GM12875 (cell line): ENCODE data around the gene POLR3H.
"Not testable (repeated sequence)": the region's sequence is repeated elsewhere in the genome, so short reads cannot be mapped to it uniquely, and the experiment has no call there.

Experiments
- H3K4me3 ChIP-seq: one replicate; pipeline ENCODE4 v1.5.1; 2011; ENCODE audit warnings: low read depth, low read length, control low read depth
- TF ChIP-seq, protein P1 (sequence below): IDR thresholded peaks from 2 replicates; pipeline ENCODE4 v1.5.1; 2011; ENCODE audit warnings: low read depth, mild to moderate bottlenecking, control low read depth, inconsistent platforms, low read length, moderate library complexity, borderline replicate concordance; ENCODE audit not compliant: insufficient read depth

Gene POLR3H, protein sequence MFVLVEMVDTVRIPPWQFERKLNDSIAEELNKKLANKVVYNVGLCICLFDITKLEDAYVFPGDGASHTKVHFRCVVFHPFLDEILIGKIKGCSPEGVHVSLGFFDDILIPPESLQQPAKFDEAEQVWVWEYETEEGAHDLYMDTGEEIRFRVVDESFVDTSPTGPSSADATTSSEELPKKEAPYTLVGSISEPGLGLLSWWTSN

DNA sequence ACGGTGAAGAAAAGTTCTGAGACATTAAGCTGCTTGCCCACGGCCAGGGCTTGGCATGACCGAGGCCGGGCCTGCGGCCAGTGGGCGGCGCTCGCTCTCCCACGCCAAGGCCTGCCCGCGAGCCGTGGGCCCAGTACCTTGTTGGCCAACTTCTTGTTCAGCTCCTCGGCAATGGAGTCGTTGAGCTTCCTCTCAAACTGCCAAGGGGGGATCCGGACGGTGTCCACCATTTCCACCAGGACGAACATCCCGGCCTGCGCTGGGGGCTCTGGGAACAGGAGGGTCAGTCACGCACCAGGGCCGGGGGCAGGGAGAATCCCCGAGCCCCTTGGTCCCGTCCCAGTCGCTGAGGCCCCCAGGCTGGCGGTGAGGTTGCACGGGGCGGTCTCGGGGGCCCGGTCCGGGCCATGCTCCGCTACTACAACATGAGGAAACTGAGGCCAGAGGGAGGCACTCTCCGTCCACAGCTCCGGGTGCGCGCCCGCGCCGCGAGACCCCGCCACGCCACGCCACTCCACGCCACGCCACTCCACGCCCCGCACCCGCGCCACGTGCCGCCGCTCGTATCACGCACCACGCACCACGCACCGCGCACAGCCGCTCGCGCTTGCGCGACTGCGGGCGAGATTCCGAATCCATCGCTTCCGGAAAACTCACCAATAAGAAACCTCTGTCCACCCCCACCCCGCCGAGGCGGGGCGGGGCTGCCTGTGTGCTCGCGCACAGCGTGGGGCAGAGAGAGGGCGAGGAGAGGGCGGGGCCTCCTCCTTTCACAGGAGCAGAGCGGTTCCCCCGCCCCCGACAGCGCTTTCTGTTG is at the start of gene POLR3H:
Gene POLR3H, minus strand, starts transcription at position 617 of the 817 bp plus-strand sequence. Its CDS starts 369 bp downstream, at position 248.
- peak within 1 kb of the TSS; percentile 97 for H3K4me3 ChIP-seq
- TF ChIP-seq, protein P1, sequence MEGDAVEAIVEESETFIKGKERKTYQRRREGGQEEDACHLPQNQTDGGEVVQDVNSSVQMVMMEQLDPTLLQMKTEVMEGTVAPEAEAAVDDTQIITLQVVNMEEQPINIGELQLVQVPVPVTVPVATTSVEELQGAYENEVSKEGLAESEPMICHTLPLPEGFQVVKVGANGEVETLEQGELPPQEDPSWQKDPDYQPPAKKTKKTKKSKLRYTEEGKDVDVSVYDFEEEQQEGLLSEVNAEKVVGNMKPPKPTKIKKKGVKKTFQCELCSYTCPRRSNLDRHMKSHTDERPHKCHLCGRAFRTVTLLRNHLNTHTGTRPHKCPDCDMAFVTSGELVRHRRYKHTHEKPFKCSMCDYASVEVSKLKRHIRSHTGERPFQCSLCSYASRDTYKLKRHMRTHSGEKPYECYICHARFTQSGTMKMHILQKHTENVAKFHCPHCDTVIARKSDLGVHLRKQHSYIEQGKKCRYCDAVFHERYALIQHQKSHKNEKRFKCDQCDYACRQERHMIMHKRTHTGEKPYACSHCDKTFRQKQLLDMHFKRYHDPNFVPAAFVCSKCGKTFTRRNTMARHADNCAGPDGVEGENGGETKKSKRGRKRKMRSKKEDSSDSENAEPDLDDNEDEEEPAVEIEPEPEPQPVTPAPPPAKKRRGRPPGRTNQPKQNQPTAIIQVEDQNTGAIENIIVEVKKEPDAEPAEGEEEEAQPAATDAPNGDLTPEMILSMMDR, result peak; percentile 70

DNA sequence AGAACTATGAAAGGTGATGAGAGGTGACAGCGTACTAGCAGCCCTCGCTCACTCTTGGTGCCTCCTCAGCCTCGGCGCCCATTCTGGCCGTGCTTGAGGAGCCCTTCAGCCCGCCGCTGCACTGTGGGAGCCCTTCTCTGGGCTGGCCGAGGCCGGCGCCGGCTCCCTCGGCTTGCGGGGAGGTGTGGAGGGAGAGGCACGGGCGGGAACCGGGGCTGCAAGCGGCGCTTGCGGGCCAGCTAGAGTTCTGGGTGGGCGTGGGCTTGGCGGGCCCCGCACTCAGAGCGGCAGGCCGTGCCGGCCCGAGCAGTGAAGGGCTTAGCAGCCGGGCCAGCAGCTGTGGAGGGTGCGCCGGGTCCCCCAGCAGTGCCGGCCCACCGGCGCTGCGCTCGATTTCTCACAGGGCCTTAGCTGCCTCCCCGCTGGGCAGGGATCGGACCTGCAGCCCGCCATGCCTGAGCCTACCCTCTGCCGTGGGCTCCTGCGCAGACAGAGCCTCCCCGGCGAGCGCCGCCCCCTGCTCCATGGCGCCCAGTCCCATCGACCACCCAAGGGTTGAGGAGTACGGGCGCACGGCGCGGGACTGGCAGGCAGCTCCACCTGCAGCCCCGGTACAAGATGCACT is 49.2 kb upstream of the POLR3H start:
- not testable (repeated sequence) for H3K4me3 ChIP-seq

DNA sequence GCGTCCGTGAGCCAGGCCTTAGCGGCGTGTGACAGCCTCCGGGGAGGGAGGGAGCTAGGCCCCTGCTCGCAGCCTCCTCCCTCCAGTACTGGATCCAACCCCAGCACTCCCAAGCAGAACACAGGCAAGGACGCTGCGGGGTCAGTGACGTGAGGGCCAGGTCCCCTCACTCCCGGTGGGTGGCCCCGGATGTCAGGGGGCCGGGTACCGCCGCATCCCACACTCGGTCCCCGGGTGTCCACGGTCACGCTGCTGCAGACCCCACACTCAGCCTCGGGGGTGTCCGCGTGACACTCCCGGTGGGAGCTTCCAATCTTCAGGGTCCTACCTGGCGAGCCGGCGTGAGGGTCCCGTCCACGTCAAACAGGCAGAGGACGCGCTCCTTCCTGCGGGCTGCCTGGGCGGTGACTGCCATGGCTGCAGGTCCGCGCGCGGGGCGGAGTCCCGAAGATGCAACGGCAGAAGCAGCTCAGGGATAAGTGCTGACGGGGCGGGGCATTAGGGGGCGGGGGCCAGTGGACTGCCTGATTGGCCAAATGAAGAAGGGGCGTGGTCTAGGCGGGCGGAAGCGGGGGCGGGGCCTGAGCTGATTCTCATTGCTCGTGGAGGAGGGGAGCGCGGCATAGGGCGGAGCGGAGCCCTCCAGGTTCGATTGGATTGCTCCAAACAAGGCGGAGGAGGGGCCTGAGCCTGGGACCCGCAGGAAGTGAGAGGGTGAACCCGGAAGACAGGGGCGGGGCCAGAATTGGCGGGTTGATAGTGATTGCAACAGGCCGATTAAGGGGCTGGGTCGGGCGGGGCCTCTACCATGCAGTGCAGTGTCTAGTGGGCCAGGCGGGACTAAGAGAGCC is 45.3 kb upstream of the POLR3H start, which contains the start of gene PMM1:
Gene PMM1, minus strand, starts transcription at position 450 of the 851 bp plus-strand sequence. Its CDS starts 35 bp downstream, at position 415.
- H3K4me3 ChIP-seq, result peak within 1 kb of the TSS; percentile 91
- TF ChIP-seq, protein P1, result no peak

DNA sequence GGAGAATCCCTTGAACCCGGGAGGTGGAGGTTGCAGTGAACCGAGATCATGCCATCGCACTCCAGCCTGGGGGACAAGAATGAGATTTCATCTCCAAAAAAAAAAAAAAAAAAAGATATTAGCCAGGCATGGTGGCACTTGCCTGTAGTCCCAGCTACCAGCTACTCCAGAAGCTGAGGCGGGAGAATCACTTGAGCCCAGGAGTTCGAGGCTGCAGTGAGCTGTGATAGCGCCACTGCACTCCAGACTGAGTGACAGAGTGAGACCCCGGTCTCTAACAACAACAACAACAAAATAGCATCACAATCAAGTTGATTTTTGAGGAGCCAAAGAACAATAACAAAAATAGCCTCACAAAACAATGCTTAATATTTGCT is 43.1 kb upstream of the POLR3H start:
- TF ChIP-seq, protein P1, result no peak
- H3K4me3 ChIP-seq, result no peak overlapping the region

DNA sequence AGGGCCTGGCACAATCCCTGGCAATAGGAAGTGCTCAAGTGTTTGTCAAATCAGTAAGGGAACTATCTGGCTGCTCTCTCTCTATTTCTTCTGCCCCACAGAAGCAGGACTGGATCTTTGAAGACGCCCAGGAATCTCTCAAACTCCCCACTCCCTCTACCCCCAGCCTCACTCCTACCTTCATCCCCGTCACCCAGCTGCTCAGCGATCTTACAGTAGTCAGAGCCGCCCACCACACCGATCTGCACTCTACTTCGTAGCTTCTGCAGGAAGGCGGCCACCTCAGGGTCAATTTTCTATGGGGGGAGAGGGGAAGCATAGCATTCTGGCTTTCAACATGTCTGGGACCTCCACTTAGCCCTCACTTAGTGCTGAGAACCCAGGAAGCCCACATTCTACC is 41.6 kb upstream of the POLR3H start:
- TF ChIP-seq, protein P1, result no peak
- H3K4me3 ChIP-seq, result no peak overlapping the region

DNA sequence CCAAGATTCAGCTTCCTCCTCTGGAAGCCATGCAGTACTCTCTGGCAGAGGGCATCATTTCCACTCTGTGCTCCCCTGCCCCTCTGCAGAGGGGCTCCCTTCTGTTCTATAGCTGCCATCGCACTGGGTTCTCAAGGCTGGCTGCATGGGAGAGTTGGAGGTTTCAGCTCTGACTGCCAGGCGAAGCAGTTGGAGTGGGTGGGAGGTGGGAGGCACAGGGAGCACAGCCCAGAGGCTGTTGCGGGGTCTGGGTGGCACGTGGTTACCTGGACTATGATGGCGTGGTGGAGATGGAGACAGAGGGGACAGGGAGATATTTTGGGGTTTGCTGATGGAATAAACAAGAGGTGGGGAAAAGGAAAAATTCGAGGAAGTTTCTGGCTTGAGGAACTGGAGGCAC is 40.6 kb upstream of the POLR3H start:
- TF ChIP-seq, protein P1, result no peak
- no peak overlapping the region for H3K4me3 ChIP-seq

DNA sequence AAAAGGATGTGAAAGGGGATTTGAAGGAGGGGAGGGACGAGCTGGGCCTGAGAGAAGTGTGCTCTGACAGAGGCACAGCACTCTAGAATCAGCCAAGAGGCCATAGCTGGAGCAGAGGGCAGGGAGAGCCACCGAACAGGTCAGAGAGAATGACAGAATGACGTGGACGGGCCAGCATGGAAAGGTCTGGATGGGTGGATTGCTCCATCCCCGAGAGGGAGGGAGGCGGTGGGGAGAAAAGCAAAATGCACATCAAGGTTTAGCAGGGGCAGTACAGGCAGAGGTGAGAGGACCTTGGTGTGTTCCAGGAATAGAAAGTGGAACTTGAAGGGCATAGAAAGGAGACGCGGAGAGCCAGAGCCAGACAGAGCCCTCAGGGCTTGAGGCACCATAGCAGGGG is 38.4 kb upstream of the POLR3H start:
- TF ChIP-seq, protein P1, result no peak
- no peak overlapping the region for H3K4me3 ChIP-seq
